NCI-H82 treated with DMSO at 0.1 percent for 48 hours (cell line): Measurements from ENCODE around the gene ARHGAP22.

ENCODE experiments used
- DNase-seq: peaks from one replicate; lab custom pipeline; 2025; ENCODE audit not compliant: unreplicated experiment; lab: John Stamatoyannopoulos, UW

ARHGAP22 gene

GRCh38 chr10:48400129-48400849, 204.6 kb downstream of the ARHGAP22 start:
- no peak for DNase-seq

DNA sequence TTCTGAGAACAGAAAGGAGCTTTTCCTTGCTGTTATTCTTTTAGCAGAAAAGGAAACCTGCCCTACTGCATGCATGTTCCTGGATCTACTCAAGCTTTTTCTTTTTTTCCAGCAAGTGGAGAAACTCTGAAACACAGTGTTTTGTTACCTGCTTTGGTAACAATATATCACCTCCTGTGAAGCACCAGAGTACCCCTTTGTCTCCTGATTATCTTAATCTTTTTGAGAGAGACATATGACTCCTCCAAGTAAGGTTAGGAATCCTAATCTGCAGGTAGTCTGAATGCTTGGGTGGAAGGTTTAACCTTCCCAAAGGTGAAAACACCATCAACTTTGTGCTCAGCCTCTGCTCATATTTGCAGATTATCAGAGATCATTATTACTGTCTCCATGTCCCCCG, 205.3 kb downstream of the ARHGAP22 start:
- DNase-seq, result no peak

DNA sequence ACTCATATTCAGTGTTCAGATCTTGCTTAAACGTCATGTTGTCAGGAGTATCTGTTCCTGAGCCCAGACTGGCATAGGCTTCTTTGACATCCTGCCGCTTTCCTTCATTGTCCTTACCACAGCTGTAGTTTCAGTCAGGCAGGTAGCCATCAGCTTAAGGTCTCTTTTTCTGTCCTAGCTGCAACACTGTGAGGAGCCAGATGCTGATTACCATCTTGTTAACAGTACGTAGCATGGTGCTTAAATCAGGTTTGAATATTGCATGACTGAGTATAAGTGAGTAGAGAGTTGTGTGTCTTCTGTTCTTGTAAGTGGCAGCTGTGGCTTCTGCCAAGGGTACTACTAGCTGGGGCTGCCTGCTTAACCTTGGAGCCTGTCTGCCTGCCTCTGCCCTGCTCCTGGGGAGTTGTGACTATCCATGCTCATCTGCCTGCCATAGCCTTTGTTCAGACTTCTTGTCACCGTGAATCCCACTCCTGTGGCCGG, 205.8 kb downstream of the ARHGAP22 start:
- no peak for DNase-seq

DNA sequence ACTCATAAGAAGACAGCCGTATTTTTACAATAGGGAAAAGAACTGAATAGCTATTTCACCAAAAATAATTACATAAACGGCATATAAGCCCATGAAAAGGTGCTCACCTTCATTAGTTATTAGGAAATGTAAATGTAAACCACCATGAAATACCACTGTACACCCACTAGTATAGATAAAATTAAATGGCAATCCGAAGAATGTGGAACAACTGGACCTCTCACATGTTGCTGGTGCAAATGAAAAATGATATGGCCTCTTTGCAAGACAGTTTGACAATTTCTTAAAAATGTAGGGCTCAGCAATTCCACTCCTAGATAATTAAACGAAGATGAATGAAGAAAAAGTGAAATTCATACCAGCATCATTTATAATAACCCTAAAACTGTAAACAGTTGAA, 206.6 kb downstream of the ARHGAP22 start:
- no peak for DNase-seq
